Stomach (tissue), 4 donors: ENCODE results near the gene KANSL1.
"Not testable (repeated sequence)": the region's sequence is repeated elsewhere in the genome, so short reads cannot be mapped to it uniquely, and the experiment has no call there.

Source experiments
- EP300 ChIP-seq: sonication (generic); formaldehyde crosslinking; IDR thresholded peaks from one replicate; pipeline ENCODE4 v1.6.1; 2017; ENCODE audit warnings: antibody characterized with exemption
- TF ChIP-seq, protein P1 (sequence below), 7 experiments: fragments of 450-650 bp in 4 of 7; fragments of 200-600 bp in 3 of 7; sonication (generic) in 3 of 7; IDR thresholded peaks; one replicate each; pipeline ENCODE4 v1.5.1; 2016 to 2019; ENCODE audit warnings: antibody characterized with exemption in 7 of 7, control low read depth in 2 of 7, mild to moderate bottlenecking in 1 of 7

DNA sequence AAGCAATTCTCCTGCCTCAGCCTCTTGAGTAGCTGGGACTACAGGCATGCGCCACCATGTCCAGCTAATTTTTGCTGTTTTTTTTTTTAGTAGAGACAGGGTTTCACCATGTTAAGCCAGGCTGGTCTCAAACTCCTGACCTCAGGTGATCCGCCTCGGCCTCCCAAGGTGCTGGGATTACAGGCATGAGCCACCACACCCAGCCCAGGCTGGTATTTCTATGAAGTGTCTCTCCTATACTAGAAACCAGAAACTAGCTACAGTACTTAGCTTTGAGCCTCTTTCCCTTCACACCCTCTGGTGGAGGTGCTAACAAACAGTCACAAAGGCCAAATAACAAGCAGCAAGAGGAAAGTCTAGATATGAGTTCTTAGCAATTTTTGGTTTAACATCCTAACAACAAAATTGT lies 6.4 kb downstream of the KANSL1 start:
- TF ChIP-seq, protein P1, sequence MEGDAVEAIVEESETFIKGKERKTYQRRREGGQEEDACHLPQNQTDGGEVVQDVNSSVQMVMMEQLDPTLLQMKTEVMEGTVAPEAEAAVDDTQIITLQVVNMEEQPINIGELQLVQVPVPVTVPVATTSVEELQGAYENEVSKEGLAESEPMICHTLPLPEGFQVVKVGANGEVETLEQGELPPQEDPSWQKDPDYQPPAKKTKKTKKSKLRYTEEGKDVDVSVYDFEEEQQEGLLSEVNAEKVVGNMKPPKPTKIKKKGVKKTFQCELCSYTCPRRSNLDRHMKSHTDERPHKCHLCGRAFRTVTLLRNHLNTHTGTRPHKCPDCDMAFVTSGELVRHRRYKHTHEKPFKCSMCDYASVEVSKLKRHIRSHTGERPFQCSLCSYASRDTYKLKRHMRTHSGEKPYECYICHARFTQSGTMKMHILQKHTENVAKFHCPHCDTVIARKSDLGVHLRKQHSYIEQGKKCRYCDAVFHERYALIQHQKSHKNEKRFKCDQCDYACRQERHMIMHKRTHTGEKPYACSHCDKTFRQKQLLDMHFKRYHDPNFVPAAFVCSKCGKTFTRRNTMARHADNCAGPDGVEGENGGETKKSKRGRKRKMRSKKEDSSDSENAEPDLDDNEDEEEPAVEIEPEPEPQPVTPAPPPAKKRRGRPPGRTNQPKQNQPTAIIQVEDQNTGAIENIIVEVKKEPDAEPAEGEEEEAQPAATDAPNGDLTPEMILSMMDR (IDR thresholded peaks at IDR 0.05), result not testable (repeated sequence)
- TF ChIP-seq EP300, result not testable (repeated sequence)
